HepG2 (cell line): ENCODE results near the gene MED12L. TPM values are rescaled to one million over a fixed set of nuclear protein-coding genes. Genes with fewer than 3 reads are reported as not detected.

ENCODE experiments used
- ATAC-seq: fragments of 200-7000 bp; cut with Tn5 transposase; 3 replicates; pipeline ENCODE4 v1.9.1; 2020; ENCODE audit warnings: mild to moderate bottlenecking, moderate library complexity
- BruUV-seq: library from RNA; stranded (reverse); fragments of 400-500 nt; replicated peaks from 2 replicates; lab custom pipeline; 2021; lab: Mats Ljungman, UMichigan
- CTCF ChIA-PET: fragments of 300-600 bp; formaldehyde crosslinking; extraction: SDS; loops from one replicate; lab custom pipeline; 2021; ENCODE audit warnings: low total read pairs, inconsistent platforms, low intra/inter-chr PET ratio; lab: Yijun Ruan, JAX
- POLR2A ChIA-PET: fragments of 350-600 bp; sonication (Branson Sonifier 250); formaldehyde crosslinking; loops from one replicate; lab custom pipeline; 2020; ENCODE audit warnings: antibody characterized with exemption, inconsistent platforms; lab: Yijun Ruan, JAX
- DNase-seq: peaks from one replicate; pipeline ENCODE4 v3.0.0-alpha.2; 2015; ENCODE audit warnings: low spot score
- FAIRE-seq: peaks from 3 replicates; lab custom pipeline; 2011; peaks lifted over from hg19 to GRCh38; lab: Jason Lieb, UNC
- H2AFZ ChIP-seq: one replicate; pipeline ENCODE4 v1.6.1; 2011; ENCODE audit warnings: low read length, inconsistent platforms
- H3K27ac ChIP-seq: fragments of 300-600 bp; 3 replicates; pipeline ENCODE4 v1.8.0; 2011; ENCODE audit warnings: mixed run types, mild to moderate bottlenecking, mixed read lengths, low read length, inconsistent platforms; ENCODE audit not compliant: insufficient read depth; ENCODE audit errors: extremely low read length
- H3K27me3 ChIP-seq, 2 experiments: fragments of 200-600 bp in 1 of 2; 2 replicates in 1 of 2; 3 replicates in 1 of 2; pipeline versions ENCODE4 v1.6.0 to v1.8.0; 2011; ENCODE audit warnings: low read length in 2 of 2, mild to moderate bottlenecking in 2 of 2, moderate library complexity in 2 of 2, inconsistent platforms in 1 of 2; ENCODE audit not compliant: insufficient read depth in 2 of 2, control insufficient read depth in 1 of 2
- H3K36me3 ChIP-seq, 2 experiments: fragments of 200-600 bp in 1 of 2; replicated peaks in 1 of 2; 2 replicates in 1 of 2; 3 replicates in 1 of 2; pipeline versions ENCODE4 v1.5.1 to v1.8.0; 2011; ENCODE audit warnings: low read length in 2 of 2, inconsistent platforms in 1 of 2; ENCODE audit not compliant: insufficient read depth in 2 of 2, control insufficient read depth in 1 of 2
- H3K4me1 ChIP-seq: 2 replicates; pipeline ENCODE4 v1.5.1; 2012; ENCODE audit warnings: low read length, inconsistent platforms; ENCODE audit not compliant: insufficient read depth
- H3K4me2 ChIP-seq: 2 replicates; pipeline ENCODE4 v1.6.0; 2011; ENCODE audit warnings: low read depth, low read length, inconsistent platforms
- H3K4me3 ChIP-seq, 3 experiments: fragments of 200-600 bp in 1 of 3; sonication (generic), shearing (Covaris generic) in 1 of 3; replicated peaks in 1 of 3; 2 replicates each; pipeline ENCODE4 v1.5.1; 2011 to 2016; ENCODE audit warnings: low read length in 3 of 3, inconsistent platforms in 2 of 3, low read depth in 2 of 3, mild to moderate bottlenecking in 2 of 3, control low read depth in 1 of 3, mixed read lengths in 1 of 3; ENCODE audit not compliant: insufficient read depth in 1 of 3
- H3K79me2 ChIP-seq: one replicate; pipeline ENCODE4 v1.6.1; 2011; ENCODE audit warnings: low read length, inconsistent platforms; ENCODE audit not compliant: insufficient read depth
- H3K9ac ChIP-seq: 2 replicates; pipeline ENCODE4 v1.6.0; 2011; ENCODE audit warnings: mild to moderate bottlenecking, low read depth, low read length, inconsistent platforms; ENCODE audit not compliant: insufficient read depth
- H3K9me3 ChIP-seq: 2 replicates; pipeline ENCODE4 v1.5.1; 2012; ENCODE audit warnings: mild to moderate bottlenecking, low read length
- H4K20me1 ChIP-seq: 2 replicates; pipeline ENCODE4 v1.6.0; 2011; ENCODE audit warnings: inconsistent platforms, mild to moderate bottlenecking, low read length, moderate library complexity; ENCODE audit not compliant: insufficient read depth
- KDM3A ChIP-seq: IDR thresholded peaks from 2 replicates; pipeline ENCODE4 v1.6.1; 2018; ENCODE audit warnings: low read depth, missing compliant biosample characterization
- RAD21 ChIP-seq: fragments of 450-650 bp; formaldehyde crosslinking; IDR thresholded peaks from 2 replicates; pipeline ENCODE4 v1.5.0; 2020; ENCODE audit warnings: mild to moderate bottlenecking
- RAD51 ChIP-seq: fragments of 450-650 bp; IDR thresholded peaks from 2 replicates; pipeline ENCODE4 v1.6.1; 2016; ENCODE audit warnings: borderline replicate concordance
- TEAD2 ChIP-seq: sonication (generic); formaldehyde crosslinking; IDR thresholded peaks from 2 replicates; pipeline ENCODE4 v1.9.0; 2021; ENCODE audit warnings: missing genetic modification reagents
- TGIF2 ChIP-seq: IDR thresholded peaks from 2 replicates; pipeline ENCODE4 v1.6.1; 2016; ENCODE audit warnings: control low read depth, missing compliant biosample characterization
- ZFP41 ChIP-seq: sonication (generic); formaldehyde crosslinking; IDR thresholded peaks from 2 replicates; pipeline ENCODE4 v1.4.0; 2020; ENCODE audit warnings: mild to moderate bottlenecking, missing genetic modification reagents, borderline replicate concordance
- ZMYM4 ChIP-seq: sonication (generic); formaldehyde crosslinking; IDR thresholded peaks from 2 replicates; pipeline ENCODE4 v1.8.1; 2023; ENCODE audit warnings: mild to moderate bottlenecking, missing genetic modification reagents
- ZNF282 ChIP-seq: fragments of 450-650 bp; IDR thresholded peaks from 2 replicates; pipeline ENCODE4 v1.6.1; 2018; ENCODE audit not compliant: partially characterized antibody
- ZNF30 ChIP-seq: sonication (generic); formaldehyde crosslinking; IDR thresholded peaks from 2 replicates; pipeline ENCODE4 v1.5.0; 2020; ENCODE audit warnings: mild to moderate bottlenecking, missing genetic modification reagents
- ZNF326 ChIP-seq: sonication (generic); formaldehyde crosslinking; IDR thresholded peaks from 2 replicates; pipeline ENCODE4 v1.4.0; 2020; ENCODE audit warnings: missing genetic modification reagents, borderline replicate concordance
- ZNF850 ChIP-seq: sonication (generic); formaldehyde crosslinking; conservative IDR thresholded peaks from 2 replicates; pipeline ENCODE4 v1.9.0; 2021; ENCODE audit warnings: mild to moderate bottlenecking, missing genetic modification reagents
- WGBS: methylation state at CpG from one replicate; pipeline ENCODE4 v1.1.6; 2017; ENCODE audit warnings: low lambda C conversion rate; 5-methylcytosine and 5-hydroxymethylcytosine counted together
- in situ Hi-C: cut with HindIII; loops from 2 replicates; pipeline ENCODE4 v1.10.0; 2017; ENCODE audit warnings: low pct_unique_long_range_greater_than_20kb; ENCODE audit not compliant: extremely low pct_ligation_motif_present
- intact Hi-C: fragments of 100-400 bp; cut with micrococcal nuclease; formaldehyde crosslinking; loops from one replicate; pipeline ENCODE4 v1.10.0; 2022; ENCODE audit not compliant: unreplicated experiment
- polyA plus RNA-seq, 8 experiments: library from polyadenylated mRNA; depleted of rRNA in 3 of 8; stranded (reverse) in 7 of 8; unstranded in 1 of 8; fragments of >200 nt; fragmentation: Illumina TruSeq in 4 of 8; extraction: Trizol in 4 of 8; gene quantifications; 2 replicates each; pipeline versions ENCODE4 v1.2.1 to v1.2.3, GENCODE V29; 2011 to 2016; ENCODE audit warnings: low read depth in 4 of 8, missing spikeins in 1 of 8, mixed read lengths in 1 of 8; ENCODE audit not compliant: insufficient read depth in 1 of 8
- total RNA-seq, 5 experiments: library from RNA; depleted of rRNA; stranded (reverse); fragments of >200 nt; fragmentation: Illumina TruSeq; extraction: Trizol; gene quantifications; 2 replicates each; pipeline ENCODE4 v1.2.3, GENCODE V29; 2016; ENCODE audit warnings: low read depth in 1 of 5
- TF ChIP-seq, protein P1 (sequence below): sonication (generic); formaldehyde crosslinking; conservative IDR thresholded peaks from 2 replicates; pipeline ENCODE4 v1.4.0; 2020; ENCODE audit warnings: missing genetic modification reagents
- TF ChIP-seq, protein P2 (sequence below): sonication (generic); formaldehyde crosslinking; IDR thresholded peaks from 2 replicates; pipeline ENCODE4 v1.4.0; 2020; ENCODE audit warnings: mild to moderate bottlenecking, missing genetic modification reagents
- TF ChIP-seq, protein P3 (sequence below): sonication (generic); formaldehyde crosslinking; IDR thresholded peaks from 2 replicates; pipeline ENCODE4 v1.4.0; 2020; ENCODE audit warnings: mild to moderate bottlenecking, missing genetic modification reagents, borderline replicate concordance

Gene MED12L
- total and polyA plus RNA-seq, 2 of the 13 experiments (the other 11 are each of a cell fraction or from before 2014, with no cell fraction given), result 0.07 to 0.64 TPM

DNA sequence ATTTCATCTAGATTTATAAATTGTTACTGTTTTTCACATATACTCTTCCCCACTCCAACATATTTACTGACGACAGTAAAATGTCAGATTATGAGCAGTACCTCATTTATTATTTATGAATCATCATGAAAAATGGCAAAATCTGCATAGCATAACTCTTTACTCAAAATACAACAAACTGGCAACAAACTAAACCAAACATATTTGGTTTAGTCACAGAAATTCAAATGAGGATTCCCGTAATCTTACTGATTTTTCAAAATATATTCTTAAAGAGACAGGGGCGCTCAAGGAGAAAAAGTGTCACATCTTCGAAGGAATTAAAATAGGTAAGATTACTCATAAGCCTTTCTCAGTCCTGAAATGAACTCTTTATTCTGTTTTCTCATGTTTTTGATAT, 234.2 kb downstream of the MED12L start:
- no peak overlapping the region for H3K9ac ChIP-seq
- ChIA-PET CTCF (no interaction called here), POLR2A (no interaction called here)
- ATAC-seq (no peak), DNase-seq (no peak), FAIRE-seq (no peak)
- in situ Hi-C loops (no loop called here), intact Hi-C loops (no loop called here)
- H3K4me2 ChIP-seq, result no peak overlapping the region
- H3K79me2 ChIP-seq, result no peaks in the 10 kb centered on the region
- no peaks in the 10 kb centered on the region for H3K36me3 ChIP-seq
- 58% methylated on average over 4 of the region's 4 CpGs for WGBS
- H3K27ac ChIP-seq, result no peak overlapping the region
- H3K9me3 ChIP-seq, result no peaks in the 10 kb centered on the region
- H3K27me3 ChIP-seq, result no peaks in the 10 kb centered on the region
- H4K20me1 ChIP-seq, result no peaks in the 10 kb centered on the region
- no peak overlapping the region for H2AFZ ChIP-seq
- no TSS peak for BruUV-seq
- H3K4me3 ChIP-seq, result no peak overlapping the region
- no peaks in the 10 kb centered on the region for H3K4me1 ChIP-seq
- TF ChIP-seq ZMYM4 (CRISPR knock-in tag), result no peak
- no peak for TF ChIP-seq TEAD2 (CRISPR knock-in tag)
- no peak for TF ChIP-seq TGIF2 (CRISPR knock-in tag)
- TF ChIP-seq, protein P1, sequence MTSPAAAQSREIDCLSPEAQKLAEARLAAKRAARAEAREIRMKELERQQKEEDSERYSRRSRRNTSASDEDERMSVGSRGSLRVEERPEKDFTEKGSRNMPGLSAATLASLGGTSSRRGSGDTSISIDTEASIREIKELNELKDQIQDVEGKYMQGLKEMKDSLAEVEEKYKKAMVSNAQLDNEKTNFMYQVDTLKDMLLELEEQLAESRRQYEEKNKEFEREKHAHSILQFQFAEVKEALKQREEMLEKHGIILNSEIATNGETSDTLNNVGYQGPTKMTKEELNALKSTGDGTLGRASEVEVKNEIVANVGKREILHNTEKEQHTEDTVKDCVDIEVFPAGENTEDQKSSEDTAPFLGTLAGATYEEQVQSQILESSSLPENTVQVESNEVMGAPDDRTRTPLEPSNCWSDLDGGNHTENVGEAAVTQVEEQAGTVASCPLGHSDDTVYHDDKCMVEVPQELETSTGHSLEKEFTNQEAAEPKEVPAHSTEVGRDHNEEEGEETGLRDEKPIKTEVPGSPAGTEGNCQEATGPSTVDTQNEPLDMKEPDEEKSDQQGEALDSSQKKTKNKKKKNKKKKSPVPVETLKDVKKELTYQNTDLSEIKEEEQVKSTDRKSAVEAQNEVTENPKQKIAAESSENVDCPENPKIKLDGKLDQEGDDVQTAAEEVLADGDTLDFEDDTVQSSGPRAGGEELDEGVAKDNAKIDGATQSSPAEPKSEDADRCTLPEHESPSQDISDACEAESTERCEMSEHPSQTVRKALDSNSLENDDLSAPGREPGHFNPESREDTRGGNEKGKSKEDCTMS (CRISPR knock-in tag), result no peak
- no peak for TF ChIP-seq ZNF282
- TF ChIP-seq KDM3A (CRISPR knock-in tag), result no peak
- no peak for TF ChIP-seq ZFP41
- TF ChIP-seq, protein P2, sequence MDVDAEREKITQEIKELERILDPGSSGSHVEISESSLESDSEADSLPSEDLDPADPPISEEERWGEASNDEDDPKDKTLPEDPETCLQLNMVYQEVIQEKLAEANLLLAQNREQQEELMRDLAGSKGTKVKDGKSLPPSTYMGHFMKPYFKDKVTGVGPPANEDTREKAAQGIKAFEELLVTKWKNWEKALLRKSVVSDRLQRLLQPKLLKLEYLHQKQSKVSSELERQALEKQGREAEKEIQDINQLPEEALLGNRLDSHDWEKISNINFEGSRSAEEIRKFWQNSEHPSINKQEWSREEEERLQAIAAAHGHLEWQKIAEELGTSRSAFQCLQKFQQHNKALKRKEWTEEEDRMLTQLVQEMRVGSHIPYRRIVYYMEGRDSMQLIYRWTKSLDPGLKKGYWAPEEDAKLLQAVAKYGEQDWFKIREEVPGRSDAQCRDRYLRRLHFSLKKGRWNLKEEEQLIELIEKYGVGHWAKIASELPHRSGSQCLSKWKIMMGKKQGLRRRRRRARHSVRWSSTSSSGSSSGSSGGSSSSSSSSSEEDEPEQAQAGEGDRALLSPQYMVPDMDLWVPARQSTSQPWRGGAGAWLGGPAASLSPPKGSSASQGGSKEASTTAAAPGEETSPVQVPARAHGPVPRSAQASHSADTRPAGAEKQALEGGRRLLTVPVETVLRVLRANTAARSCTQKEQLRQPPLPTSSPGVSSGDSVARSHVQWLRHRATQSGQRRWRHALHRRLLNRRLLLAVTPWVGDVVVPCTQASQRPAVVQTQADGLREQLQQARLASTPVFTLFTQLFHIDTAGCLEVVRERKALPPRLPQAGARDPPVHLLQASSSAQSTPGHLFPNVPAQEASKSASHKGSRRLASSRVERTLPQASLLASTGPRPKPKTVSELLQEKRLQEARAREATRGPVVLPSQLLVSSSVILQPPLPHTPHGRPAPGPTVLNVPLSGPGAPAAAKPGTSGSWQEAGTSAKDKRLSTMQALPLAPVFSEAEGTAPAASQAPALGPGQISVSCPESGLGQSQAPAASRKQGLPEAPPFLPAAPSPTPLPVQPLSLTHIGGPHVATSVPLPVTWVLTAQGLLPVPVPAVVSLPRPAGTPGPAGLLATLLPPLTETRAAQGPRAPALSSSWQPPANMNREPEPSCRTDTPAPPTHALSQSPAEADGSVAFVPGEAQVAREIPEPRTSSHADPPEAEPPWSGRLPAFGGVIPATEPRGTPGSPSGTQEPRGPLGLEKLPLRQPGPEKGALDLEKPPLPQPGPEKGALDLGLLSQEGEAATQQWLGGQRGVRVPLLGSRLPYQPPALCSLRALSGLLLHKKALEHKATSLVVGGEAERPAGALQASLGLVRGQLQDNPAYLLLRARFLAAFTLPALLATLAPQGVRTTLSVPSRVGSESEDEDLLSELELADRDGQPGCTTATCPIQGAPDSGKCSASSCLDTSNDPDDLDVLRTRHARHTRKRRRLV, result no peak
- no peak for TF ChIP-seq ZNF850 (CRISPR knock-in tag)
- TF ChIP-seq RAD51, result no peak
- no peak for TF ChIP-seq ZNF30 (CRISPR knock-in tag)
- no peak for TF ChIP-seq ZNF326 (CRISPR knock-in tag)
- TF ChIP-seq, protein P3, sequence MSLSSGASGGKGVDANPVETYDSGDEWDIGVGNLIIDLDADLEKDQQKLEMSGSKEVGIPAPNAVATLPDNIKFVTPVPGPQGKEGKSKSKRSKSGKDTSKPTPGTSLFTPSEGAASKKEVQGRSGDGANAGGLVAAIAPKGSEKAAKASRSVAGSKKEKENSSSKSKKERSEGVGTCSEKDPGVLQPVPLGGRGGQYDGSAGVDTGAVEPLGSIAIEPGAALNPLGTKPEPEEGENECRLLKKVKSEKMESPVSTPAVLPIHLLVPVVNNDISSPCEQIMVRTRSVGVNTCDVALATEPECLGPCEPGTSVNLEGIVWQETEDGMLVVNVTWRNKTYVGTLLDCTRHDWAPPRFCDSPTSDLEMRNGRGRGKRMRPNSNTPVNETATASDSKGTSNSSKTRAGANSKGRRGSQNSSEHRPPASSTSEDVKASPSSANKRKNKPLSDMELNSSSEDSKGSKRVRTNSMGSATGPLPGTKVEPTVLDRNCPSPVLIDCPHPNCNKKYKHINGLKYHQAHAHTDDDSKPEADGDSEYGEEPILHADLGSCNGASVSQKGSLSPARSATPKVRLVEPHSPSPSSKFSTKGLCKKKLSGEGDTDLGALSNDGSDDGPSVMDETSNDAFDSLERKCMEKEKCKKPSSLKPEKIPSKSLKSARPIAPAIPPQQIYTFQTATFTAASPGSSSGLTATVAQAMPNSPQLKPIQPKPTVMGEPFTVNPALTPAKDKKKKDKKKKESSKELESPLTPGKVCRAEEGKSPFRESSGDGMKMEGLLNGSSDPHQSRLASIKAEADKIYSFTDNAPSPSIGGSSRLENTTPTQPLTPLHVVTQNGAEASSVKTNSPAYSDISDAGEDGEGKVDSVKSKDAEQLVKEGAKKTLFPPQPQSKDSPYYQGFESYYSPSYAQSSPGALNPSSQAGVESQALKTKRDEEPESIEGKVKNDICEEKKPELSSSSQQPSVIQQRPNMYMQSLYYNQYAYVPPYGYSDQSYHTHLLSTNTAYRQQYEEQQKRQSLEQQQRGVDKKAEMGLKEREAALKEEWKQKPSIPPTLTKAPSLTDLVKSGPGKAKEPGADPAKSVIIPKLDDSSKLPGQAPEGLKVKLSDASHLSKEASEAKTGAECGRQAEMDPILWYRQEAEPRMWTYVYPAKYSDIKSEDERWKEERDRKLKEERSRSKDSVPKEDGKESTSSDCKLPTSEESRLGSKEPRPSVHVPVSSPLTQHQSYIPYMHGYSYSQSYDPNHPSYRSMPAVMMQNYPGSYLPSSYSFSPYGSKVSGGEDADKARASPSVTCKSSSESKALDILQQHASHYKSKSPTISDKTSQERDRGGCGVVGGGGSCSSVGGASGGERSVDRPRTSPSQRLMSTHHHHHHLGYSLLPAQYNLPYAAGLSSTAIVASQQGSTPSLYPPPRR (CRISPR knock-in tag), result no peak
- TF ChIP-seq RAD21 (CRISPR knock-in tag), result no peak
